Upper lobe of left lung (tissue), 6 donors: ENCODE data around the gene TGFB2. TPM values are rescaled to one million over a fixed set of nuclear protein-coding genes. Genes with fewer than 3 reads are reported as not detected.

Source experiments
- ATAC-seq, 2 donors: fragments of 200-7000 bp; cut with Tn5 transposase; one replicate each; pipeline ENCODE4 v1.9.1; 2022; ENCODE audit warnings: mild to moderate bottlenecking in 2 of 2, moderate library complexity in 2 of 2; ENCODE audit not compliant: low FRiP score in 2 of 2
- DNase-seq, 2 donors: peaks; one replicate each; pipeline ENCODE4 v3.0.0-alpha.2; 2019 to 2020
- H3K27ac ChIP-seq, 4 donors: fragments of 200-600 bp; sonication (generic); one replicate each; pipeline ENCODE4 v1.5.1; 2016 to 2019
- H3K27me3 ChIP-seq, 4 donors: fragments of 200-600 bp; sonication (generic); one replicate each; pipeline ENCODE4 v1.5.1; 2017 to 2019
- H3K36me3 ChIP-seq, 4 donors: fragments of 200-600 bp; sonication (generic); one replicate each; pipeline ENCODE4 v1.5.1; 2016 to 2019
- H3K4me1 ChIP-seq, 4 donors: fragments of 200-600 bp; sonication (generic); one replicate each; pipeline ENCODE4 v1.5.1; 2018 to 2019
- H3K4me3 ChIP-seq, 4 donors: fragments of 200-600 bp; sonication (generic); one replicate each; pipeline ENCODE4 v1.5.1; 2017 to 2019; ENCODE audit warnings: mild to moderate bottlenecking in 2 of 4, moderate library complexity in 1 of 4
- H3K9me3 ChIP-seq, 4 donors: fragments of 200-600 bp; sonication (generic); one replicate each; pipeline ENCODE4 v1.5.1; 2018 to 2019
- EP300 ChIP-seq, 4 donors: sonication (generic); formaldehyde crosslinking; IDR thresholded peaks; one replicate each; pipeline ENCODE4 v1.5.1; 2017; ENCODE audit warnings: antibody characterized with exemption in 4 of 4, control low read depth in 2 of 4
- POLR2A ChIP-seq, 4 donors: fragments of 450-650 bp; IDR thresholded peaks; one replicate each; pipeline ENCODE4 v1.5.1; 2016 to 2017; ENCODE audit warnings: antibody characterized with exemption in 4 of 4, mild to moderate bottlenecking in 2 of 4
- POLR2AphosphoS5 ChIP-seq, 2 donors: sonication (generic); formaldehyde crosslinking; IDR thresholded peaks; one replicate each; pipeline ENCODE4 v1.5.1; 2017; ENCODE audit warnings: antibody characterized with exemption in 2 of 2
- WGBS, 2 donors: methylation state at CpG; one replicate each; pipeline ENCODE4 v1.1.5; 2017 to 2018; 5-methylcytosine and 5-hydroxymethylcytosine counted together
- total RNA-seq, 6 donors: library from RNA; depleted of rRNA in 4 of 6; stranded (reverse); fragments of >200 nt in 4 of 6; gene quantifications; one replicate each; pipeline versions ENCODE4 v1.1.0 to v1.2.1, GENCODE V29; 2016 to 2021
- TF ChIP-seq, protein P1 (sequence below), 6 experiments: fragments of 450-650 bp in 4 of 6; fragments of 200-600 bp in 2 of 6; sonication (generic) in 2 of 6; IDR thresholded peaks; one replicate each; pipeline ENCODE4 v1.5.1; 2016 to 2019; ENCODE audit warnings: antibody characterized with exemption in 6 of 6
- donor health status: DM: no; HTN: no; CAD: no; lungs with moderate emphysema.
- donor health status: DM: no; HTN: yes; CAD: no; lungs with severe emphysema.

The TGFB2 gene
- total RNA-seq, 6 donors from 2014 or later: 4.2 to 13.7 (median 9.9) TPM

DNA sequence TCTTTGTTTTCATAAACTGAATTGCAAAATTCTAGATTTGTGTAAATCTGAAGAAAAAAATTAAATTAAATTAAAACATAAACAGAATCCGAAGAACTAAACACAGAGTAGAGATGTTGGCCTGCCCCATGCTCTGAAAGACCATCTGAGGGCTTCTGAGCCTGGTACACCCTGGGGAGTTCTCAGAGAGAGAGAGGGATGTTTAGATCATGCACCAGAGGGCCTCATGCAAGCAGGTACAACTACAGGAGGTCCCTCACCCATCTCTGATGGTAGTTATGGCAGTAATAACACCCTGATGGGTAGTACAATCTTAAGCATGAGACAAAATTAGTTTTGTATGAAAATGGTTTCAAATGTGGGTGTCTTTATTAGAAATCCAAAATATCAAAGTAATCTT lies 127.7 kb downstream of the TGFB2 start:
- 67 to 97% methylated on average over 1 of the region's 1 CpG for WGBS, 2 donors
- DNase-seq (no peak), ATAC-seq (no peak)
- TF ChIP-seq, protein P1, sequence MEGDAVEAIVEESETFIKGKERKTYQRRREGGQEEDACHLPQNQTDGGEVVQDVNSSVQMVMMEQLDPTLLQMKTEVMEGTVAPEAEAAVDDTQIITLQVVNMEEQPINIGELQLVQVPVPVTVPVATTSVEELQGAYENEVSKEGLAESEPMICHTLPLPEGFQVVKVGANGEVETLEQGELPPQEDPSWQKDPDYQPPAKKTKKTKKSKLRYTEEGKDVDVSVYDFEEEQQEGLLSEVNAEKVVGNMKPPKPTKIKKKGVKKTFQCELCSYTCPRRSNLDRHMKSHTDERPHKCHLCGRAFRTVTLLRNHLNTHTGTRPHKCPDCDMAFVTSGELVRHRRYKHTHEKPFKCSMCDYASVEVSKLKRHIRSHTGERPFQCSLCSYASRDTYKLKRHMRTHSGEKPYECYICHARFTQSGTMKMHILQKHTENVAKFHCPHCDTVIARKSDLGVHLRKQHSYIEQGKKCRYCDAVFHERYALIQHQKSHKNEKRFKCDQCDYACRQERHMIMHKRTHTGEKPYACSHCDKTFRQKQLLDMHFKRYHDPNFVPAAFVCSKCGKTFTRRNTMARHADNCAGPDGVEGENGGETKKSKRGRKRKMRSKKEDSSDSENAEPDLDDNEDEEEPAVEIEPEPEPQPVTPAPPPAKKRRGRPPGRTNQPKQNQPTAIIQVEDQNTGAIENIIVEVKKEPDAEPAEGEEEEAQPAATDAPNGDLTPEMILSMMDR (IDR thresholded peaks at IDR 0.05): no peak
- TF ChIP-seq POLR2A (IDR thresholded peaks at IDR 0.05): no peak
- TF ChIP-seq EP300 (IDR thresholded peaks at IDR 0.05): no peak
- no peak for TF ChIP-seq POLR2AphosphoS5 (IDR thresholded peaks at IDR 0.05)
- Histone ChIP-seq H3K27me3 (no peaks in the 10 kb centered on the region), H3K36me3 (no peaks in the 10 kb centered on the region), H3K4me1 (peaks cover 0 to 8% (median 2%) of the 10 kb centered on the region in 4 donors), H3K4me3 (no peak overlapping the region), H3K27ac (no peak overlapping the region), H3K9me3 (no peaks in the 10 kb centered on the region)

DNA sequence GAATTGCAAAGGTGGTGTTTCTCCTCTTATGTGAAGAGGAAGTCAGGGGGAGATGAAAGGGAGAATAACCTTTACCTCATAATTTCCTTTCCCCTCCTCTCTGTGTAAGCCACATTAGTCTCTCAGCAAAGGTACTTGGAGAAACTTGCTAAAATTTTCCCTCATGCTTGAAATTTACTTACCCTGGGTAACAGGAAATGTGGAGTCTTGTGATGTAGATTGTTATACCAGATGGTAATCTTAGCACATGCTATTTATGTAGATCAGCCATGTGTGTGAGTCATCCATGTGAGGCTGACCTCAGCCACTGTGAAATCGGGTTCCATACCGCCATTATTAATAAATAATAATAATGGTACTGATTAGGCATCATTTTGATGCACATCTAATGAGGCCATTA lies 128.4 kb downstream of the TGFB2 start:
- Histone ChIP-seq H3K27ac (no peak overlapping the region), H3K4me3 (no peak overlapping the region), H3K36me3 (no peaks in the 10 kb centered on the region), H3K4me1 (peaks cover 0 to 8% (median 0%) of the 10 kb centered on the region in 4 donors), H3K9me3 (no peaks in the 10 kb centered on the region), H3K27me3 (no peaks in the 10 kb centered on the region)
- DNase-seq (no peak), ATAC-seq (peak in 1 of 2 donors; percentile 56)
- no peak for TF ChIP-seq POLR2AphosphoS5 (IDR thresholded peaks at IDR 0.05)
- TF ChIP-seq EP300 (IDR thresholded peaks at IDR 0.05): no peak
- no peak for TF ChIP-seq POLR2A (IDR thresholded peaks at IDR 0.05)
- TF ChIP-seq, protein P1 (IDR thresholded peaks at IDR 0.05): no peak
- WGBS, 2 donors: 49 to 68% methylated on average over 2 of the region's 2 CpGs

DNA sequence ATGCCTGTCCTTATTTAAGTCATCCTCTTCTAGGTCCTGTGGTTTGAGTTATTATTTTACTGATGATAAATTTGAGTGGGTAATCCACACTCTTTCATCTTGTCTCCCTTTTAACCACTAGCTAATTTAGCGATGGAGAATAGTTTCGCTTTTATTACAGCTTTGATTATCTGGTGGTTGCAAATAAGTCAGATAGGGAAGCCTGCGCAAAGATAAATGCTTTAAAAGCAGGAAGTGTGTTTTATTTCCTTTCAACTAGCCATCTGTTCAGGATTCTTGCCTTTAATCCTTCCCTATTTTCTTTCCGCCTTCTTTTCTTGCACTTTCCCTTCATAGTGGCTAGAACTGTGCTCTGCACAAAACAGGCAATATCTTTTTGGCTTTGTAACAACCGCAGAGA lies 129.0 kb downstream of the TGFB2 start:
- H3K9me3 ChIP-seq: no peaks in the 10 kb centered on the region
- TF ChIP-seq, protein P1 (IDR thresholded peaks at IDR 0.05): no peak
- TF ChIP-seq POLR2AphosphoS5 (IDR thresholded peaks at IDR 0.05): no peak
- no peak for TF ChIP-seq POLR2A (IDR thresholded peaks at IDR 0.05)
- no peak for TF ChIP-seq EP300 (IDR thresholded peaks at IDR 0.05)
- no peaks in the 10 kb centered on the region for H3K27me3 ChIP-seq
- WGBS, 2 donors: 49 to 62% methylated on average over 5 of the region's 5 CpGs
- H3K27ac ChIP-seq: no peak overlapping the region
- H3K36me3 ChIP-seq: no peaks in the 10 kb centered on the region
- H3K4me3 ChIP-seq: no peak overlapping the region
- no peak for ATAC-seq
- DNase-seq: no peak
- peaks cover 0 to 8% (median under 1%) of the 10 kb centered on the region in 4 donors for H3K4me1 ChIP-seq

DNA sequence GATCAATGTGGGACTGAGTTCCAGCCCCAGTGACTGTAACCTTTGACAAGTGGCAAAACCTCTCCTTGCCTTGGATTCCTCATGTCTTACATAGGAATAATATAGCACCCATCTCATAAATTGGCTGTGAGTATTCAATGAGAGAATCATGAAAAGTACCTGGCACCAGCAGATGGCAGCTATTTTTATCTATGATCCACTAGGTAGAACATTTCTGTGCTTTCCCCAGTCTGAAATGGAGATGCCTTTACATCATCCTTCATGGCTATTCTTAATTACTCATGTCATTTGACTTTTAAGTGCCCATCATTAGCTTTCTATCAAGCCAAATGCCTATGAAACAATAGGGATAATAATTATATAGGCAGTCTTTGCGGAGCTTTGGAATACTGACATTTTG lies 130.1 kb downstream of the TGFB2 start:
- TF ChIP-seq, protein P1 (IDR thresholded peaks at IDR 0.05): no peak
- Histone ChIP-seq H3K4me3 (no peak overlapping the region), H3K27ac (no peak overlapping the region), H3K36me3 (no peaks in the 10 kb centered on the region), H3K4me1 (peaks cover 0 to 16% (median 8%) of the 10 kb centered on the region in 4 donors), H3K27me3 (no peaks in the 10 kb centered on the region), H3K9me3 (no peaks in the 10 kb centered on the region)
- WGBS, 2 donors: 97 to 100% methylated on average over 1 of the region's 1 CpG
- ATAC-seq (no peak), DNase-seq (no peak)

DNA sequence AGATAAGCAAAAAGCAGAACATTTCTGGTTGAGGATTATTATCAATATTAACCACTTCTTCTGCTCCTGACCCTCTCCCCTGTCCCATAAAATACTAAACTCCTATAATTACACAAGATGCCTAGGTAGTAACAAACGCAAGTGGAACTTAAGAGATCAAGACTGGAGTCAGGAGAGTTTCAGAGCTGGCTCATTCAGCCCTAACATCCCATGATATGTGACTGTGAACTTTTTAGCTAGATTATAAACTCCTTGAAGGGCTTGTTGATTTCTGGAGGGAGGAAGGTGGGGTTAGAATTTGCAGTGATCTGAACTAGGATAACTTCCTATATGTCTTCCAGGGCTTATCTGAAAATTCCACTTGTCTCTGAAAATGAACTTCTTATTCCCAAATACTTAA lies 130.6 kb downstream of the TGFB2 start:
- Histone ChIP-seq H3K9me3 (no peaks in the 10 kb centered on the region), H3K27me3 (no peaks in the 10 kb centered on the region), H3K4me3 (no peak overlapping the region), H3K36me3 (no peaks in the 10 kb centered on the region), H3K27ac (no peak overlapping the region), H3K4me1 (peaks cover 0 to 20% (median 9%) of the 10 kb centered on the region in 4 donors)
- DNase-seq: no peak
- whole genome bisulfite sequencing, 2 donors: 86 to 93% methylated on average over 1 of the region's 1 CpG
- TF ChIP-seq, protein P1 (IDR thresholded peaks at IDR 0.05): no peak
- TF ChIP-seq EP300 (IDR thresholded peaks at IDR 0.05) (no peak), POLR2A (IDR thresholded peaks at IDR 0.05) (no peak), POLR2AphosphoS5 (IDR thresholded peaks at IDR 0.05) (no peak)
- no peak for ATAC-seq
